NT2/D1 (cell line): ENCODE data around the gene PPP1R7.

Experiments
- DNase-seq: peaks from one replicate; pipeline ENCODE4 v3.0.0-alpha.2; 2011; ENCODE audit warnings: low read depth, low spot score
- H3K27me3 ChIP-seq: 2 replicates; pipeline ENCODE4 v1.6.0; 2011; ENCODE audit warnings: mild to moderate bottlenecking; ENCODE audit not compliant: insufficient read length, insufficient read depth
- H3K36me3 ChIP-seq: 2 replicates; pipeline ENCODE4 v1.6.1; 2011; ENCODE audit warnings: mild to moderate bottlenecking, low read length, mixed read lengths; ENCODE audit not compliant: insufficient read depth, insufficient read length
- H3K4me1 ChIP-seq: 2 replicates; pipeline ENCODE4 v1.5.1; 2011; ENCODE audit not compliant: insufficient read depth, insufficient read length
- H3K4me3 ChIP-seq: 2 replicates; pipeline ENCODE4 v1.5.1; 2011; ENCODE audit warnings: low read depth; ENCODE audit not compliant: insufficient read length
- H3K9ac ChIP-seq: 2 replicates; pipeline ENCODE4 v1.6.0; 2011; ENCODE audit warnings: low read depth; ENCODE audit not compliant: insufficient read length
- H3K9me3 ChIP-seq: 2 replicates; pipeline ENCODE4 v1.5.1; 2011; ENCODE audit warnings: mild to moderate bottlenecking, low read length; ENCODE audit not compliant: insufficient read depth
- SUZ12 ChIP-seq: IDR thresholded peaks from 2 replicates; pipeline ENCODE4 v1.6.1; 2011; ENCODE audit not compliant: insufficient read length, insufficient read depth; ENCODE audit errors: extremely low read depth
- YY1 ChIP-seq: IDR thresholded peaks from 2 replicates; pipeline ENCODE4 v1.6.1; 2011; ENCODE audit not compliant: insufficient read length, insufficient read depth
- ZNF274 ChIP-seq: IDR thresholded peaks from 2 replicates; pipeline ENCODE4 v1.6.1; 2011; ENCODE audit warnings: mild to moderate bottlenecking, low read depth, low read length

PPP1R7 gene

GRCh38 chr2:241146286-241146685 lies 4.0 kb upstream of the PPP1R7 start:
- Histone ChIP-seq H3K27me3 (peaks cover 15% of the 10 kb centered on the region), H3K4me3 (no peak overlapping the region), H3K9me3 (no peaks in the 10 kb centered on the region), H3K36me3 (peaks cover 12% of the 10 kb centered on the region), H3K4me1 (peaks cover 11% of the 10 kb centered on the region), H3K9ac (no peak overlapping the region)
- TF ChIP-seq YY1 (no peak), ZNF274 (no peak), SUZ12 (no peak)
- DNase-seq, result no peak

GRCh38 chr2:241147336-241147735 lies 2.9 kb upstream of the PPP1R7 start:
- TF ChIP-seq ZNF274, result no peak
- no peak for TF ChIP-seq SUZ12
- TF ChIP-seq YY1, result no peak
- Histone ChIP-seq H3K4me3 (no peak overlapping the region), H3K9ac (no peak overlapping the region), H3K36me3 (peaks cover 7% of the 10 kb centered on the region), H3K4me1 (peaks cover 17% of the 10 kb centered on the region), H3K9me3 (no peaks in the 10 kb centered on the region), H3K27me3 (peaks cover 15% of the 10 kb centered on the region)
- DNase-seq, result no peak

- Histone ChIP-seq H3K4me1 (peaks cover 17% of the 10 kb centered on the region), H3K4me3 (peak overlapping the region; percentile 62), H3K27me3 (peaks cover 15% of the 10 kb centered on the region), H3K9ac (peak overlapping the region; percentile 71), H3K9me3 (no peaks in the 10 kb centered on the region), H3K36me3 (peaks cover 9% of the 10 kb centered on the region)
- DNase-seq, result no peak
- TF ChIP-seq SUZ12, result no peak
Observed at GRCh38 chr2:241148239-241148638, 2.0 kb upstream of the PPP1R7 start.

- H3K36me3 ChIP-seq, result peaks cover 12% of the 10 kb centered on the region
- peaks cover 19% of the 10 kb centered on the region for H3K4me1 ChIP-seq
- H3K27me3 ChIP-seq, result peaks cover 15% of the 10 kb centered on the region
- peak; percentile 95 for DNase-seq
- TF ChIP-seq SUZ12 (peak; percentile 16), ZNF274 (no peak), YY1 (no peak)
- peak within 1 kb of the TSS; percentile 82 for H3K4me3 ChIP-seq
- H3K9ac ChIP-seq, result peak within 1 kb of the TSS; percentile 92
- H3K9me3 ChIP-seq, result no peaks in the 10 kb centered on the region
Observed at GRCh38 chr2:241148891-241149674, 1.2 kb upstream of the PPP1R7 start, which contains the start of gene PASK. PASK (minus strand) TSS chr2:241149472; CDS start chr2:241143032, 6,440 bp downstream.

GRCh38 chr2:241149675-241149924 lies 667 bp upstream of the PPP1R7 start:
- Histone ChIP-seq H3K9ac (peak overlapping the region; percentile 71), H3K4me1 (peaks cover 19% of the 10 kb centered on the region), H3K36me3 (peaks cover 13% of the 10 kb centered on the region), H3K9me3 (no peaks in the 10 kb centered on the region), H3K27me3 (peaks cover 15% of the 10 kb centered on the region), H3K4me3 (peak overlapping the region; percentile 62)
- TF ChIP-seq ZNF274, result no peak
- TF ChIP-seq YY1, result no peak
- no peak for TF ChIP-seq SUZ12
- no peak for DNase-seq

- DNase-seq, result no peak
- H3K36me3 ChIP-seq, result peaks cover 26% of the 10 kb centered on the region
- peaks cover 19% of the 10 kb centered on the region for H3K4me1 ChIP-seq
- peak overlapping the region; percentile 92 for H3K9ac ChIP-seq
- no peak for TF ChIP-seq YY1
- no peak for TF ChIP-seq SUZ12
- TF ChIP-seq ZNF274, result no peak
- H3K9me3 ChIP-seq, result no peaks in the 10 kb centered on the region
- peaks cover 15% of the 10 kb centered on the region for H3K27me3 ChIP-seq
- H3K4me3 ChIP-seq, result peak overlapping the region; percentile 82
Observed at GRCh38 chr2:241150660-241151530, 628 bp downstream of the PPP1R7 start.
